Activated gamma-delta T cell treated with anti-CD3 and anti-CD28 coated beads, Interleukin-2, amount 50 U/mL, for 16 hours (primary cell): ENCODE measurements around the gene DNAAF9.

Experiments
- DNase-seq: peaks from one replicate; pipeline ENCODE4 v3.0.0-alpha.2; 2020; ENCODE audit warnings: low read depth

DNAAF9 gene

DNA sequence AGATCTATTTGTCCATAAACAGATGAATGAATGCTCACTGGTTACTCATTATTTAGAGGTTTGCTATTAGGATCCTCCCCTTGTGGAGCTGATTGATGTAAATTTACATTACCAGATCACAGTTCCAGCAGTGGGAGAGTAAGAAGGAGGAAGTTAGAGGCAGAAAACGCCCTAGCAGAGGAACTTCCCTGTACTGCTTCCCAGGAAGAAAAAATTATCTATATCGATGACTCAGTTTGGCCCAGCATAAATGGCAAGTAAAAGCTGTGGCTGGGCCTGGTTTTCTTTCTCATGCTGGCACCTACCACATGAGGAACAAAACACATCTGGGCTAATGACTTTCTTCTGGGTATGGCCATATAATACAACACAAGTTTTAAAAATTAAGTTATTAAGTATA, 35.7 kb downstream of the DNAAF9 start:
- no peak for DNase-seq

DNA sequence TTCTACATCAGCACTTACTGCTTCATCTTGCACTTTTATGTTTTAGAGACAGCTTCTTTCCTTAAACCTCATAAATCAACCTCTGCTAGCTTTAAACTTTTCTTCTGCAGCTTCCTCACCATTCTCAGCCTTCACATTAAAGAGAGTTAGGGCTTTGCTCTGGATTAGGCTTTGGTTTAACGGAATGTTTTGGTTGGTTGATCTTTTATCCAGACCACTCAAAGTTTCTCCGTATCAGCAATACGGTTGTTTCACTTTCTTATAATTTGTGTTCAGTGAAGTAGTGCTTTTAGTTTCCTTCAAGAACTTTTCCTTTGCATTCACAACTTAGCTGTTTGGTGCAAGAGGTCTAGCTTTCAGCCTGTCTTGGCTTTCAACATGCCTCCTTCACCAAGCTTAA, 40.4 kb downstream of the DNAAF9 start:
- DNase-seq, result no peak

DNA sequence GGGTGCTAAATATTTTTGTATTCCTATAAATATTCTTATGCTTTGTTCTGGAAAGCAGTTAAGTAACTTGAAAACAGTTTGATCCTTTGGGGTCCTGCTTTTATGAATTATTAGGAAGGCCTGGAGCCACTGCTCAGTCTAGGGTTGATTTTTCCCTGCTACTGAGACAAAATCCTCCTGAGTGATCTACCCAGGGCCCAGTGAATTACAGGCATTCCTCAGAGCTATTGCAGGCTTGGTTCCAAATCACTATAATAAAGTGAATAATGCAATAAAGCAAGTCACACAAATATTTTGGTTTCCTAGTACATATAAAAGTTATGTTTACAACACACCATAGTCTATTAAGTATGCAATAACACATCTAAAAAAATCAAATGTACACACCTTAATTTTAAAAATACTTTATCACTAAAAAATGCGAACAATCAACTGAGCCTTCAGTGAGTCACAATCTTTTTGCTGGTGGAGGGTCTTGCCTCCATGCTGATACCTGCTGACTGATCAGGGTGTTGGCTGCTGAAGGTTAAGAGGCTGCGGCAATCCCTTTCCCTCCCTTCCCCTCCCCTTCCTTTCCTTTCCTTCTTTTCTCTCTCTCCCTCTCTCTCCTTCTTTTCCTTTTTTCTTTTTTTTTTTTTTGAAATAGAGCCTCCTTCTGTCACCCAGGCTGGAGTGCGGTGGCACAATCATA, 43.0 kb downstream of the DNAAF9 start:
- DNase-seq, result no peak

DNA sequence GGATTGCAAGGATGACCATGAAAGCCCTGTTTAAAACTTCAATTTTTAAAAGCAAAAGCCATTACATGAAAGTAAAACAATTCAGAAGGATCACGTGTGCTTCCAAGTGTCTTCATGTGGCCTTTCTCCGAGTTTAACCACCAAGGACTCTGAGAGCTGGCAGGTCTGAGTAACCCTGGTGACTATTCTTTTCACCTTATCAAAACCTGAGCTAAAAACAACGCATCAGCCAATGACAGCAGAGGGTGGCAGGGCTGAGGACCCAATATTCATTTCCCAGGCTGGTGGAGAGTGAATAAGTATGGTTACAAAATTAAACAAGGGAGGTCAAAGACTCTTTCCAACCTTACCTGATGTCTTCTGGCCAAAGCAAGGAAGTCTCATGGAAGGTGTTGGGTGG, 46.7 kb downstream of the DNAAF9 start:
- DNase-seq, result no peak

DNA sequence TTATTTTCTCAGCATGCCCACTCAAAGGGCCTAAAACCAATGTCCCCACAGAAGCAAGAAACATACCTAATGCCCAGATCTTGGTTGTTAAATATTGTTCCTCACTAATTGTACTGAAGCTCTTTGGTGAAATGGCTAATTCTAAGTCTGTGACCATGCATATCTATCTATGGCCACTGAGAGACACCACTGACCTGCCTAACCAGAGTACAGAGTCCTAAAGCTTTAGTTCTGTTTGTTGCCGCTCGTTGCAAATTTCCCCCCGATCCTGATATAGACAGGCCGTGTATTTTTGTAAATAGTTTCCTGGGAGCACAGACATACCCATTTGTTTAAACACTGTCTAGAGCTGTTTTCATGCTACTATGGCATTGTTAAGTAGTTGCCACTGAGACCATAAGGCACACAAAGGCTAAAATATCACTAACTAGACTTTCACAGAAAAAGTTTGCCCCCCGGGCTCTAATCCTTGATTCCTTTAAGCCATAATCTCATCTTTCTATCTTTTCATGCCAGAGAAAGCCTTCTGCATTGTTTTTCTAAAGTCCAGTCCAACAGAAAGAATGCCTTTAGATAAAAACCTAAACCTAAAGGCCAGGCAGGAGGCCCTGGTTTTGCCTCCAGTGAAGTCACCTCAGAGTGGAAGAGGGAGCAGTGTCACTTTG, 48.7 kb downstream of the DNAAF9 start:
- DNase-seq, result no peak
